GM21723 (cell line): ENCODE data around the gene EARS2.
A peak's percentile ranks its signal among the peaks of the same experiment; 100 is the strongest.
"Not testable (repeated sequence)": the region's sequence is repeated elsewhere in the genome, so short reads cannot be mapped to it uniquely, and the experiment has no call there.

ENCODE experiments used
- ATAC-seq: cut with Tn5 transposase; IDR thresholded peaks from one replicate; pipeline ENCODE4 v1.9.1; 2021; ENCODE audit warnings: mild to moderate bottlenecking, moderate library complexity; ENCODE audit not compliant: unreplicated experiment

The EARS2 gene

GRCh38 chr16:23570992-23571632, 14.0 kb upstream of the EARS2 start:
- ATAC-seq = no peak

- ATAC-seq = no peak
Measured at GRCh38 chr16:23567602-23568001, 10.5 kb upstream of the EARS2 start.

GRCh38 chr16:23566724-23567123, 9.6 kb upstream of the EARS2 start:
- no peak for ATAC-seq

GRCh38 chr16:23564575-23565363, 7.6 kb upstream of the EARS2 start:
- no peak for ATAC-seq

- ATAC-seq = no peak
Measured at GRCh38 chr16:23563186-23563585, 6.0 kb upstream of the EARS2 start.

GRCh38 chr16:23562505-23562904, 5.4 kb upstream of the EARS2 start:
- ATAC-seq = no peak

- no peak for ATAC-seq
Measured at GRCh38 chr16:23561586-23561985, 4.4 kb upstream of the EARS2 start.

GRCh38 chr16:23557779-23558702, 891 bp upstream of the EARS2 start:
- ATAC-seq = peak; percentile 9

GRCh38 chr16:23554536-23554935, 2.6 kb downstream of the EARS2 start:
- no peak for ATAC-seq

- ATAC-seq = no peak
Measured at GRCh38 chr16:23552161-23552560, 5.0 kb downstream of the EARS2 start.

- no peak for ATAC-seq
Measured at GRCh38 chr16:23549938-23550337, 7.2 kb downstream of the EARS2 start.

- ATAC-seq = no peak
Measured at GRCh38 chr16:23544436-23544835, 12.7 kb downstream of the EARS2 start.

GRCh38 chr16:23540817-23541178, 16.4 kb downstream of the EARS2 start:
- ATAC-seq = not testable (repeated sequence)

- ATAC-seq = no peak
Measured at GRCh38 chr16:23539984-23540816, 16.9 kb downstream of the EARS2 start.

GRCh38 chr16:23538919-23539278, 18.3 kb downstream of the EARS2 start:
- ATAC-seq = no peak

GRCh38 chr16:23537390-23537789, 19.8 kb downstream of the EARS2 start:
- no peak for ATAC-seq

GRCh38 chr16:23535901-23536300, 21.2 kb downstream of the EARS2 start:
- ATAC-seq = no peak

GRCh38 chr16:23534868-23535860, 22.0 kb downstream of the EARS2 start:
- ATAC-seq = no peak

GRCh38 chr16:23532448-23532847, 24.7 kb downstream of the EARS2 start:
- ATAC-seq = no peak
